Colon (tissue), 2 donors: ENCODE measurements around the gene RNASET2.

ENCODE experiments used
- FAIRE-seq: peaks from 2 replicates; lab custom pipeline; 2012; peaks lifted over from hg19 to GRCh38; lab: Jason Lieb, UNC
- donor health status: control.
- donor health status: control.

The RNASET2 gene

GRCh38 chr6:166946125-166946524 lies 10.2 kb downstream of the RNASET2 start:
- no peak for FAIRE-seq

- no peak for FAIRE-seq
These were observed 11.6 kb downstream of the RNASET2 start for GRCh38 chr6:166944666-166945256.

DNA sequence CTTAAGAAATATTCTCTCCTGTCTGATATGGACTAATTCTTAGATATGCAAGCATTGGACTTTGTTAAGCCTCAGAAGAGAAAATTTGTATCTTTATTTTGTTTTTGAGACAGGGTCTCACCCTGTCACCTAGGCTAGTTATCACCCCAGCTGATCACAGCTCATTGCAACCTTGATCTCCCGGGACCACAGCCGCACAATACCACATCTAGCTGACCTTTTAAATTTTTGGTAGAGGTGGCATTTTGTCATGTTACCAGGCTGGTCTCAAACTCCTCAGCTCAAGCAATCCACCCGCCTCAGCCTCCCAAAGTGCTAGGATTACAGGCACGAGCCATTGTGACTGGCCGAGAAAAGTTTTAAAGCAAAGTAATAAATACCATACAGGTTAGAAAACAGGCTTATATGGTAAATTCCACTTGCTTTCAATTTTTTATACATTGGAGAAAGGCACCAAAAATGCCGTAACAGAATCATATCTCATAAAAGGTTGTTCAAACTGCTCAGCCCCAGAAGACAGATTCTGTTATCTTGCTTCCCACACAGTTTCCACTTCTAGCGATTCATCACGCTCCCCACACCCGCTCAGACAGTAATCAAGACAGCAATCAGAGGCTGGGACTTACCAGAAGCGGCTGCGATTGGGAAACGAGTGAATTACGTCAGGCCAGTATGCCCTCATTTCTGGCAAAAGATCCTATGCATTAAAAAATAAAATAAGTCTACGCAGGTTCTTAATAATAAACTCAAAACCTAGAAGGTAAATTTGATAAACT lies 13.8 kb downstream of the RNASET2 start:
- no peak for FAIRE-seq

DNA sequence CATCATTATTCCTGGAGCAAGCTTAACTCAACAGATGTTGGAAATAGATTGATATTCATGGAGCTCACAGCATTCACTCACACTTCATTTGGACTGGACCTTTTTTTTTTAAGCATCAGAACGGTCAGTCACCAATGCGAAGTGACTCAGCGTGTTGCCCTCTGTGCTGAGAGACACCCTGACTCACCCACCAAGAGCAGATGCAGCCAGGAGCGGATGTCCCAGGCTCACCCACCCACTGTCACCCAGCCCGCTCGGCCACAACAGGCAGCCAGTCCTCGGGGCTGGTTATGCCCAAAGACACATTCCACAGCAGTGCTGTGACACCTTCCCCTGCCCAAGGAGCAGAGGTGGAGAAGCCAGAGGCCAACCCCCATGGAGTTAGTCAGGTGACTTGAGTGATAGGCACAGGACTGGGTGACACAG lies 15.7 kb downstream of the RNASET2 start:
- FAIRE-seq = no peak

GRCh38 chr6:166939894-166940293 lies 16.5 kb downstream of the RNASET2 start:
- FAIRE-seq = no peak

DNA sequence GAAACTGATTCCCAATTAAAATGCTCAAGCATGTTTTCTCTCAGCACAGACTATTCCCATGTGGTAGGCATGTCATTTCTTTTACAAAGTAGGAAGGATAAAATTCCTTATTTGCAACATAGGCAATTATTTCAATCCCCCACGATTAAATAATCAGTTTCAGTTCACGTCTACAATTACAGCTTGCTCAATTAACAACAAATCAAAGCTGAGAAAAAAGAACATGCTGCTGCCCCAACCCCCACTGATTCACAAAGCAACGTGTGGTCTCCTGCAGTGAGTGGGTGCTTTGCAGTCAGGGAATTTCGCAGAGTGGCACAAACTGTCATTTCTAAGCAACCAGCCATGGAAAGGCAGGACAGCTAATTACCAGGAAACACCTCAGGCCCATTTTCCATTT lies 17.0 kb downstream of the RNASET2 start:
- FAIRE-seq = no peak

GRCh38 chr6:166938704-166939103 lies 17.6 kb downstream of the RNASET2 start:
- no peak for FAIRE-seq

DNA sequence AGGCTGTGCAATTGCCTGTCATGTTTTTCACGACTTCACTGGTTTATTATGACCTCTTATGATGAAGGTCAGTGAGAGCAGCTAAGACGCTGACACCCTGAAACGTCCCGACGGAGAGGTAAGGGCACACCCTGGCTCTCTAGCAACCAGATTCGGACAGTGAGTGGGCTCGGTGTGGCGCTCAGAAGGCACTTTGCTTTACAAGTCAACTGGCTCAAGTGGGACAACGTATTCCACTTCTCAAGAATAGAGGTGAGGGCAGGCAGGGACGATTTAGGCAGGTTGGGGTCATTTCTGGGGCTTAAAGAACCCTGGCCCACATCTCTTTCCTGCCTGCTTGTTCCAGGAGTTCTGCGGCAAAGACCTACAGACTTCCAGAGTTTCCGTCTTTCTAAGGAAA lies 18.2 kb downstream of the RNASET2 start:
- FAIRE-seq = no peak

DNA sequence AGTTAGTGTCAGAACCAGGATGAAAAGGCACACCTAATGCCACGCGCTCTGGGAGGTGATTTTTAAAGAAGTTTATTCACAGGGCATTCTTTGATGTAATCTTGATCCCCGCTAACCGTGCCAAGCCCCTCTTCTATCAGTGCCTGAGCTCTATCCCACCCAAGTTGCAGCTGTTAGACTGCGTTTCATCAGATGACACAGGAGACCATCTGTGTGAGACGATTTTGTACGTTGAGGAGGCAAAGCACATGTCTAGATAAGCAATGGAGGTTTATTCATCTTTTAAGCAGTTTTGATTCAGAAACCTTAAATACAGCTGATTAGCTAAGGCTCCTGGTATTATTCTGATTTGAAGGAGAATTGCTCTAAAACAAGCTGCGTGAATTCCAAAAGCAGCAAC lies 18.6 kb downstream of the RNASET2 start:
- no peak for FAIRE-seq

GRCh38 chr6:166936079-166936787 lies 20.1 kb downstream of the RNASET2 start:
- FAIRE-seq = no peak

DNA sequence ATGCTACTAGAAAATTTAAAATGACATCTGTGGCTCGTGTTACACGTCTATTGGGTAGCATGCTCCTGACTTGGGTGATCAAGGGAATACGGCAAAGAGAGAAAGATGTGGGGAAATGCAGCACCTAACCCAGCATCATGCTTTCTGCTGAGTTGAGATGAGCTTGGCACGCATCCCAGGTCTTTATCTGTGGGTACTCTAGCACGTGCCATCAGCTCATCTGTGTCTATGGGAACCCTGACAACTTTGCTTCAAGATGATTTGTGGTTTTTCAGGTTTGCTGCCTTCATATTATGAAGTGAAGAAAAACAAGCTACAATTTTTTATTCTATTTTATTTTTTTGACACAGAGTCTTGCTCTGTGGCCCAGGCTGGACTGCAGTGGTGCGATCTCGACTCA lies 21.0 kb downstream of the RNASET2 start:
- FAIRE-seq = no peak

- FAIRE-seq = no peak
These were observed 22.2 kb downstream of the RNASET2 start for GRCh38 chr6:166934174-166934573.

DNA sequence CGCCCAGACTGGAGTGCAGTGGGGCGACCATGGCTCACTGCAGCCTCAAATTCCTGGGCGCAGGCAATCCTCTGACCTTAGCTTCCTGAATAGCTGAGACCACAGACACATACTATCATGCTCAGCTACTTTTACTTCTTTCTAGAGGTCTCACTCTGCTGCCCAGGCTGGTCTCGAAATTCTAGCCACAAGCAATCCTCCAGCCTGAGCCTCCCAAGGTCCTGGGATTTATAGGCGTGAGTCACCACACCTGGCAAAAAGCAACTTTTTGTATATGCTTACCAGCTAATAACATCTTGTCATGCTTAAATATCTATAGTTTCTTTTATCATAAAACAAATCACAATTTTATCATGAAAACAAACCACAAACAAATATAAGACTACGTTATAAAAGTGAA lies 23.0 kb downstream of the RNASET2 start:
- no peak for FAIRE-seq

GRCh38 chr6:166932616-166933015 lies 23.7 kb downstream of the RNASET2 start:
- no peak for FAIRE-seq

- FAIRE-seq = no peak
These were observed 24.2 kb downstream of the RNASET2 start for GRCh38 chr6:166932116-166932515.

DNA sequence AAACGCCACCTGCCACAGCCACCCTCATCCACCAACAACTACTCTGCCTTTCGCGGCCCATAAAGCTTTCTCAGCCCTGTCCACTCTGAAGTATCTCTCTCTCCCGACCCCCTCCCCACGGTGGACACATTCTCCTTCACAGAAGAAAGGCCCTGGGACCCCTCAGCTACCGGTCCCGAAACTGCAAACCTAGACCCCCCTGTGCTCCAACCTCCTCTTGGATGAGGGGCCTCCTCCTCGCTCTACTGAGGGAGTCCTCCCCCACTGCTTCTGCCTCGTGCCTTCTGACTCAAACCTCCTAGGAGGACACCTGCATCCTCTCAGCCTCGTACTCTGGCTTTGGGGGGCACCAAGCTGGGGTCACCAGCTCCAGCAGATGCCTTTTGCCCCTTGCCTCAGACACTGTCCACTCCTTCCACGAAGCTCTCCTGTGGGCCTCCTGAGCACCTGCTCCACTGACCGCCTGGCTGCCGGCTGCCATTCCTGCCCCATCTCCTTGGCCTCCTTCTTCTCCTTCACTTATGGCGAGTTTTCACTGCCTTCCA lies 24.9 kb downstream of the RNASET2 start:
- no peak for FAIRE-seq

- no peak for FAIRE-seq
These were observed 25.9 kb downstream of the RNASET2 start for GRCh38 chr6:166930354-166930891.

- FAIRE-seq = no peak
These were observed 26.7 kb downstream of the RNASET2 start for GRCh38 chr6:166929542-166930189.

DNA sequence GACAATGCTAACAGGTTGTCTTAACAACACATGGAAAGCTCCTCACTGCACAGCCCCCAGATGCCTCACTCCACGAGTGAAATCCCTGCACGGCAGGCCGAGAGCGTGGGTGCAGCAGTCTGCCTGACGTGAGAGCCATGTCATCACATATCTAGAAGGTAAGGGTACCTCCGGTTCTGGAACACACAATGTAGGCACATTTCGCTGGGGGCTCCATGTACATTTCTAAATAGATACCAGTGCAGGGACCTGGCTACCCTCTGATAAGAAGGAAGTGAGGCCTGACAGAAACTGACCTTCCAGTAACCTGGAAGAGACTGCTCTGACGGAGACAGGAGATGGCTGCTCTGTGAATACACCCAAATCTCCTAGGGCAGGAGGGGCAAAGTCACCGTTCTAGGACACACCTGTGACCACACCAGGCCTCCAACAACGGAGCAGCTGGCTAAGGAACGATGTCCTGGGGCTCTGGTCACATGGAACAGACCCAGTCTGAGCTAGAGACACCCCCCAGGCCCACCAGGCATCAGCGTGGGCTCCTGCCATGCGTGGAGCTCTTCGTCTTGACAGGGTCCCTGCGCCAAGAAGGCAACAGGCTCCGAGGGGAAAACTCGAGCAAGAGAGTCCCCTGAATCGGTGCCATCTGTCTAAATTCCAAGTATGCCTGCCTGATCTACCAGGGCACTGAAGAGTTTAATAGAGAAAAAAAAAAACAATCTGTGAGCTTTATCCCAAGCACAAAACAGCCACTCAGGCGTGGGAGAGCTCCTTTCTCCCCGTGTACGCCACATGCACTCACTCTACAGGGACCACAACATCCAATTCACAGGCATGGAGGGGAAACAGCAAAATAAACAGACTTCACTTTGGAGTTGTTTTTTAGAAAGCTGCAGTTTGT lies 27.5 kb downstream of the RNASET2 start:
- FAIRE-seq = no peak

GRCh38 chr6:166927935-166928643 lies 28.3 kb downstream of the RNASET2 start:
- FAIRE-seq = no peak
